Breast epithelium (tissue), 3 donors: ENCODE measurements around the gene PPP2R2B.

Experiments
- POLR2A ChIP-seq: fragments of 450-650 bp; IDR thresholded peaks from one replicate; pipeline ENCODE4 v1.6.1; 2016; ENCODE audit warnings: antibody characterized with exemption, mild to moderate bottlenecking, moderate library complexity
- TF ChIP-seq, protein P1 (sequence below), 3 donors: fragments of 450-650 bp; IDR thresholded peaks; one replicate each; pipeline ENCODE4 v1.5.1; 2016 to 2017; ENCODE audit warnings: antibody characterized with exemption in 3 of 3, mild to moderate bottlenecking in 3 of 3, moderate library complexity in 3 of 3

DNA sequence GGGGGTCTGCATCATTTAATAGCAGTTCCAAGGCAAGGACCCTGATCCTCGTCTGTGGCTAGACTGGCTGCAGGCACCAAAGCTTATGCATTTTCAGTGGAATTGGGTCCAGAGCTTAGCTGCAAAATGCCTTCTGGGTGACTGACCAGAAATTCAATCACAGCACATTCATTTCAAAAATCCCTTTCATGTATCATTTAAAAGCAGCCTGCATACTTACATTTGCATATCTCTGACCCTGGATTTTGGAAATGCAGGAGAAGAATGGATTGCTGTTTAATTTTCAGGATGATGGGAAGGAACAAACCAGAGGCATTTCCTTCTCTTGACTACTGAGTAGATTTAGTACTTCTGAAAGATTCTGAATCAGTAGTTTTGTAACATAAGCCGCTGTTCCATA is 122.8 kb downstream of the PPP2R2B start:
- TF ChIP-seq, protein P1, sequence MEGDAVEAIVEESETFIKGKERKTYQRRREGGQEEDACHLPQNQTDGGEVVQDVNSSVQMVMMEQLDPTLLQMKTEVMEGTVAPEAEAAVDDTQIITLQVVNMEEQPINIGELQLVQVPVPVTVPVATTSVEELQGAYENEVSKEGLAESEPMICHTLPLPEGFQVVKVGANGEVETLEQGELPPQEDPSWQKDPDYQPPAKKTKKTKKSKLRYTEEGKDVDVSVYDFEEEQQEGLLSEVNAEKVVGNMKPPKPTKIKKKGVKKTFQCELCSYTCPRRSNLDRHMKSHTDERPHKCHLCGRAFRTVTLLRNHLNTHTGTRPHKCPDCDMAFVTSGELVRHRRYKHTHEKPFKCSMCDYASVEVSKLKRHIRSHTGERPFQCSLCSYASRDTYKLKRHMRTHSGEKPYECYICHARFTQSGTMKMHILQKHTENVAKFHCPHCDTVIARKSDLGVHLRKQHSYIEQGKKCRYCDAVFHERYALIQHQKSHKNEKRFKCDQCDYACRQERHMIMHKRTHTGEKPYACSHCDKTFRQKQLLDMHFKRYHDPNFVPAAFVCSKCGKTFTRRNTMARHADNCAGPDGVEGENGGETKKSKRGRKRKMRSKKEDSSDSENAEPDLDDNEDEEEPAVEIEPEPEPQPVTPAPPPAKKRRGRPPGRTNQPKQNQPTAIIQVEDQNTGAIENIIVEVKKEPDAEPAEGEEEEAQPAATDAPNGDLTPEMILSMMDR (IDR thresholded peaks at IDR 0.05), result no peak
- TF ChIP-seq POLR2A, result no peak
